Lower leg skin (tissue), 4 donors: ENCODE measurements around the gene ADGRL3. TPM values are rescaled to one million over a fixed set of nuclear protein-coding genes. Genes with fewer than 3 reads are reported as not detected.

ENCODE experiments used
- DNase-seq, 2 donors: peaks; one replicate each; pipeline ENCODE4 v3.0.0-alpha.2; 2019; ENCODE audit warnings: low spot score in 2 of 2
- H3K4me3 ChIP-seq: fragments of 200-600 bp; sonication (generic); 2 replicates; pipeline ENCODE4 v1.5.1; 2017; ENCODE audit warnings: mild to moderate bottlenecking, low read depth; ENCODE audit not compliant: poor library complexity, severe bottlenecking
- CTCF ChIP-seq, 3 donors: fragments of 450-650 bp; IDR thresholded peaks; one replicate each; pipeline ENCODE4 v1.5.1; 2016; ENCODE audit warnings: antibody characterized with exemption in 3 of 3, mild to moderate bottlenecking in 3 of 3, moderate library complexity in 2 of 3
- POLR2A ChIP-seq, 2 donors: fragments of 450-650 bp; IDR thresholded peaks; one replicate each; pipeline ENCODE4 v1.6.1; 2016 to 2017; ENCODE audit warnings: antibody characterized with exemption in 2 of 2, mild to moderate bottlenecking in 1 of 2, moderate library complexity in 1 of 2
- intact Hi-C: fragments of 100-400 bp; cut with DNase I; formaldehyde crosslinking; loops from one replicate; pipeline ENCODE4 v1.15.0; 2023; ENCODE audit warnings: low total_unique reads
- total RNA-seq, 4 donors: library from RNA; depleted of rRNA; stranded (reverse); fragments of >200 nt; gene quantifications; one replicate each; pipeline ENCODE4 v1.1.0, GENCODE V29; 2016

Gene ADGRL3
- total RNA-seq, 4 donors from 2014 or later, result 1.8 to 21.2 (median 8.2) TPM

GRCh38 chr4:62126064-62126732 lies 926.1 kb downstream of the ADGRL3 start:
- TF ChIP-seq CTCF (IDR thresholded peaks at IDR 0.05) (no peak), POLR2A (IDR thresholded peaks at IDR 0.05) (no peak)
- H3K4me3 ChIP-seq, result no peak overlapping the region
- DNase-seq, result no peak
- intact Hi-C loops, result no loop called here
